ENCODE results near the gene DOCK9.

The DOCK9 gene

DNA sequence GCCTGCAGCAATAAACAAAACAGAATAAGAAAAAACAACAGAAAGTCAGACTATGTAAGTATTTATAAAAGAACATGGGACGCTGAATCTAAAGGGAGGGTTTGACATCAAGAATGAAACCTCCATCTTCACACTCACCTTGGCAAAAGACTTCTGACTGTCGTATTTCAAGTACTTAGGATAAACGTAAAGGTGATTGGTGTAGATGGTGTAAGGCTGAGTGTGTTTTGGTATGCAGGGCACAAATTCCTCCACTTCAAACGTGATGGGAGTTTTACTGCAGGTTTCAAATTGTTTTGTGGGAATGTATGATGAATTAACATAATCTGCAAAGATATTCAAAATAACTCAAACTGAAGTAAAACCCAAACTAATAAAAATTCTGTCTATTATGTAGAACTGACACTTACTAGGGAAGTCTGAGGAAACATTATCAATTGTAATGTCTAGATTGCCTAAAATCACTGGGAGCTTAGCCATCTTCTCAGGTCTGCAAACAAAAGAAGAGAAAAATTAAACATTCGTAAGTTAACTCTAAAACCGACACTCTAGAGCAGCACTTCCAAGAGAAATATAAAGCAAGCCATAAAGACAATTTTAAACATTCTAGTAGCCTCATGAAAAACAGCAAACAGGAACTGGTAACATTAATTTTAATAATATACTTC, 89.5 kb downstream of the DOCK9 start:
- TF ChIP-seq, protein P1, sequence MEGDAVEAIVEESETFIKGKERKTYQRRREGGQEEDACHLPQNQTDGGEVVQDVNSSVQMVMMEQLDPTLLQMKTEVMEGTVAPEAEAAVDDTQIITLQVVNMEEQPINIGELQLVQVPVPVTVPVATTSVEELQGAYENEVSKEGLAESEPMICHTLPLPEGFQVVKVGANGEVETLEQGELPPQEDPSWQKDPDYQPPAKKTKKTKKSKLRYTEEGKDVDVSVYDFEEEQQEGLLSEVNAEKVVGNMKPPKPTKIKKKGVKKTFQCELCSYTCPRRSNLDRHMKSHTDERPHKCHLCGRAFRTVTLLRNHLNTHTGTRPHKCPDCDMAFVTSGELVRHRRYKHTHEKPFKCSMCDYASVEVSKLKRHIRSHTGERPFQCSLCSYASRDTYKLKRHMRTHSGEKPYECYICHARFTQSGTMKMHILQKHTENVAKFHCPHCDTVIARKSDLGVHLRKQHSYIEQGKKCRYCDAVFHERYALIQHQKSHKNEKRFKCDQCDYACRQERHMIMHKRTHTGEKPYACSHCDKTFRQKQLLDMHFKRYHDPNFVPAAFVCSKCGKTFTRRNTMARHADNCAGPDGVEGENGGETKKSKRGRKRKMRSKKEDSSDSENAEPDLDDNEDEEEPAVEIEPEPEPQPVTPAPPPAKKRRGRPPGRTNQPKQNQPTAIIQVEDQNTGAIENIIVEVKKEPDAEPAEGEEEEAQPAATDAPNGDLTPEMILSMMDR (conservative IDR thresholded peaks at IDR 0.05; ENCODE audit: low read depth, low read length): no peak
- H3K4me3 ChIP-seq (ENCODE audit: low read depth, low read length): no peak overlapping the region
- DNase-seq (ENCODE audit: low read depth): no peak

DNA sequence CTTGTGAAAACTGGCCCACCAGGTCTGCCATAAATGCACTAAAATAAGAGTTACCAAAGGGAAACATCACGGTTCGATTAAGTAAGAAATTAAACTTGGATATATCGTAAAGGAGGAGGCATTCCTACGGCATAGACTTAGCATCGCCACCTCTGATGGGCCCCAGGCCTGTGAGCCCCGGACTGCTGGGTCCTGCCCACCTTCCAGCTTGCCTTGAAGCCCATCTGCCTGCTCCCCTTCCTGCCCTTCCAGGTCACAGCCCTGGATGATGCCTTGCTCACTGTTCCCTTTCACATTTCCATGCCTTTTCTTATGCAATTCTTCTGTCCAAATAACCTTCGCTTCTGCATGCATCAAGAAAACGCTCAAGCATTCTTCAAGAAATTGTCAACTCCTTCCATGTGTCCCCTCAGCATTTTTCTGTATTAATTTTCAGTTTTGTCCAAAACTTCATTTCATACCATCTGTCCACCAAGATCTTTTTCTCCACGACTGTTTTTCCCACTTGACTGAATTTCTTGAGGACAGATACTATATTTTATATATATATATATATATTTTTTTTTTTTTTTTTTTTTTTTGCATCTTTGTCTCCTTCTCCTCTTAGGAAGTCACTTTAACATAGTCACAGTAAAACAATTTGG, 91.2 kb downstream of the DOCK9 start:
- DNase-seq (ENCODE audit: low read depth): no peak
- TF ChIP-seq, protein P1 (conservative IDR thresholded peaks at IDR 0.05; ENCODE audit: low read depth, low read length): no peak
- H3K4me3 ChIP-seq (ENCODE audit: low read depth, low read length): no peak overlapping the region

DNA sequence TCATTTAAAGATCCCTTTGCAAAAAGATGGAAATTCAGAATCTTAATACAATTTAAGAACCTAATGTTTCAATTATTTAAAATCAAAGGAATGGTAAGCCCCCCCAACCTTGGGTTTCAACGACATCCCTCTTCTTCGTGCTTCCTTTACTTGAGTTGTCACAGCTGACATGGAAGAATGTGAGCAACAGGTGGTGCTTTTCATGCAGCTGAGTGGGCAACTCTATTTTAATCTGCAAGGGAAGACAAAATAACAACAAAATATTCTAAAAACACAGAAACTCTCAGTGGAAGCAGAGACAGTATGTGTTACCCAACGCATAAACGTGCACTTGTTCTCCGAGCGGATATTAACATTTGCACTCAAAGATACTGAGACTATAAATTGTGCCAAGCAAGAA, 92.3 kb downstream of the DOCK9 start:
- DNase-seq (ENCODE audit: low read depth): no peak
- TF ChIP-seq, protein P1 (conservative IDR thresholded peaks at IDR 0.05; ENCODE audit: low read depth, low read length): no peak
- H3K4me3 ChIP-seq (ENCODE audit: low read depth, low read length): no peak overlapping the region

- H3K4me3 ChIP-seq (ENCODE audit: low read depth, low read length): no peak overlapping the region
- DNase-seq (ENCODE audit: low read depth): no peak
- TF ChIP-seq, protein P1 (conservative IDR thresholded peaks at IDR 0.05; ENCODE audit: low read depth, low read length): no peak
Measured at GRCh38 chr13:98883998-98884397, 93.9 kb downstream of the DOCK9 start.

DNA sequence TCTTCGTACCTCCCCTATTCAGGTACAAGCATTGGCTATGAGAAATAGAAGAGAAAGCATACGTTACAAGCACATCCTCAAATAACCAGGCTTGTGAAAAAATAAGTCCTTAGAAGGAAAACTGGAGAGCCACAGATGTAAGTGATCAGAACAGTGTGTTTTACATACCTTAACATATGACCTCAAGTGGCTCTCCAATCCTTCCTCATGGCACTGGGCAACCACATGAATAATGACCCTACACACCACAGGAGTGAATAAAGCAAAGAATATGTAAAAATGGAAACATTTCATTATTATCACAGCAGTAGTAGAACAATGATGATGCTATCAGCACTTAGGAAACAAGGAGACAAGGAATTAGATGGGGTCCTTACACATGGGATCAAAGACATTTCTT, 96.5 kb downstream of the DOCK9 start:
- DNase-seq (ENCODE audit: low read depth): peak; percentile 10
- H3K4me3 ChIP-seq (ENCODE audit: low read depth, low read length): no peak overlapping the region
- TF ChIP-seq, protein P1 (conservative IDR thresholded peaks at IDR 0.05; ENCODE audit: low read depth, low read length): no peak

DNA sequence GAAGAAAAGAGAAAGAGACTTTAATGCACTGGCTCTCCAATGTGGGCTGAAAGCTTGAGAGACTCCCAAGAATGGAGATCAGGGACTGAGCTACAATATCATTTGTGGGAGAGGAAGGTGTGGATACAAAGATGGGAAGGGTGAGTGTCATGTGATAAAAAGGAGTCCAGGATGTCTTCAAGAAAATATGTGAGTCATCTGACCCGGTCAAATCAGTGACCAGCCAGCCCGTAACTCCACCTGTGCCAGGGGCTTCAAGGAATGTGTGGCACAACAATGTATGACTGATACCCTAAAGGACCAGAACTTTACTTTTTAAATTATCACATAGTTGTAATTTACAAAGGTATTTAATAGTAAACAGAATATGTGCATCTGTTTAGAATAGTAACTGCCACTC, 97.2 kb downstream of the DOCK9 start:
- H3K4me3 ChIP-seq (ENCODE audit: low read depth, low read length): no peak overlapping the region
- DNase-seq (ENCODE audit: low read depth): no peak
- TF ChIP-seq, protein P1 (conservative IDR thresholded peaks at IDR 0.05; ENCODE audit: low read depth, low read length): no peak

DNA sequence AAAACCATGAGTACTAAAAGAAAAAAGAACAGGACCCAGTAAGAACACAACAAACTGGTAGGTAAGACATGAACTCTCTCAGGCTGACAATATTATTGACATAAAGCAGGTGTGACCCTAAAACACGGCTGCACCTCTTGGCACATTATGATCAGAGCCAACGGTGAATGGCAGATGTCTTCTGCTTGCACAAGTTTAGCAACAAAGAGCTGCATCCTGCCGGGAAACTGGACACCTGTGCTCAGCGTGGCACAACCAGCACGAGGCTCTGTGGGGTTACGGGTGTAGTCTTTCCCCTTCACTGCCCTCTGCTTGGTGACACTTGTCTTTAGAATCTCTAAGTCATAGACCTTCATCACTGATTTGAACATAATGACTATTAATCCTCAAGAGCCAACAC, 97.9 kb downstream of the DOCK9 start:
- TF ChIP-seq, protein P1 (conservative IDR thresholded peaks at IDR 0.05; ENCODE audit: low read depth, low read length): no peak
- H3K4me3 ChIP-seq (ENCODE audit: low read depth, low read length): no peak overlapping the region
- DNase-seq (ENCODE audit: low read depth): no peak
